ENCODE data around the gene HSPA4L.

HSPA4L gene

GRCh38 chr4:127771535-127772275, 10.4 kb upstream of the HSPA4L start:
- TF ChIP-seq FOXP2 (optimal IDR thresholded peaks at IDR 0.05; ENCODE audit: borderline replicate concordance, extremely low read depth, extremely low read length, insufficient read depth) (no peak), SIN3A (IDR thresholded peaks at IDR 0.05; ENCODE audit: borderline replicate concordance, insufficient read depth, low read length) (no peak)

GRCh38 chr4:127772769-127773671, 9.1 kb upstream of the HSPA4L start:
- TF ChIP-seq TAF1 (IDR thresholded peaks at IDR 0.05; ENCODE audit: borderline replicate concordance, insufficient read depth, low read length) (no peak), SIN3A (IDR thresholded peaks at IDR 0.05; ENCODE audit: borderline replicate concordance, insufficient read depth, low read length) (no peak), POLR2AphosphoS5 (IDR thresholded peaks at IDR 0.05; ENCODE audit: low read depth, low read length) (no peak), REST (IDR thresholded peaks at IDR 0.05; ENCODE audit: insufficient read depth in 1 of 2, low read depth in 2 of 2, low read length in 2 of 2) (no peak), FOXP2 (optimal IDR thresholded peaks at IDR 0.05; ENCODE audit: borderline replicate concordance, extremely low read depth, extremely low read length, insufficient read depth) (no peak)

- TF ChIP-seq REST (IDR thresholded peaks at IDR 0.05; ENCODE audit: insufficient read depth in 1 of 2, low read depth in 2 of 2, low read length in 2 of 2) (no peak), SIN3A (IDR thresholded peaks at IDR 0.05; ENCODE audit: borderline replicate concordance, insufficient read depth, low read length) (no peak), TAF1 (IDR thresholded peaks at IDR 0.05; ENCODE audit: borderline replicate concordance, insufficient read depth, low read length) (no peak), POLR2AphosphoS5 (IDR thresholded peaks at IDR 0.05; ENCODE audit: low read depth, low read length) (no peak), FOXP2 (optimal IDR thresholded peaks at IDR 0.05; ENCODE audit: borderline replicate concordance, extremely low read depth, extremely low read length, insufficient read depth) (no peak)
Measured at GRCh38 chr4:127775843-127776242, 6.3 kb upstream of the HSPA4L start.

- TF ChIP-seq SIN3A (IDR thresholded peaks at IDR 0.05; ENCODE audit: borderline replicate concordance, insufficient read depth, low read length) (no peak), FOXP2 (optimal IDR thresholded peaks at IDR 0.05; ENCODE audit: borderline replicate concordance, extremely low read depth, extremely low read length, insufficient read depth) (no peak), TAF1 (IDR thresholded peaks at IDR 0.05; ENCODE audit: borderline replicate concordance, insufficient read depth, low read length) (no peak), REST (IDR thresholded peaks at IDR 0.05; ENCODE audit: insufficient read depth in 1 of 2, low read depth in 2 of 2, low read length in 2 of 2) (no peak), POLR2AphosphoS5 (IDR thresholded peaks at IDR 0.05; ENCODE audit: low read depth, low read length) (no peak)
Measured at GRCh38 chr4:127776620-127777019, 5.5 kb upstream of the HSPA4L start.

GRCh38 chr4:127777487-127777886, 4.6 kb upstream of the HSPA4L start:
- TF ChIP-seq REST (IDR thresholded peaks at IDR 0.05; ENCODE audit: insufficient read depth in 1 of 2, low read depth in 2 of 2, low read length in 2 of 2) (no peak), POLR2AphosphoS5 (IDR thresholded peaks at IDR 0.05; ENCODE audit: low read depth, low read length) (no peak), FOXP2 (optimal IDR thresholded peaks at IDR 0.05; ENCODE audit: borderline replicate concordance, extremely low read depth, extremely low read length, insufficient read depth) (no peak), TAF1 (IDR thresholded peaks at IDR 0.05; ENCODE audit: borderline replicate concordance, insufficient read depth, low read length) (no peak), SIN3A (IDR thresholded peaks at IDR 0.05; ENCODE audit: borderline replicate concordance, insufficient read depth, low read length) (no peak)
